ENCODE measurements around the gene NGDN. TPM values are rescaled to one million over a fixed set of nuclear protein-coding genes. Genes with fewer than 3 reads are reported as not detected.
A peak's percentile ranks its signal among the peaks of the same experiment; 100 is the strongest.

NGDN gene
- total and polyA plus RNA-seq, 2 of the 8 experiments (the other 6 are each of a cell fraction or from before 2014, with no cell fraction given): 39.8 to 48.8 TPM

DNA sequence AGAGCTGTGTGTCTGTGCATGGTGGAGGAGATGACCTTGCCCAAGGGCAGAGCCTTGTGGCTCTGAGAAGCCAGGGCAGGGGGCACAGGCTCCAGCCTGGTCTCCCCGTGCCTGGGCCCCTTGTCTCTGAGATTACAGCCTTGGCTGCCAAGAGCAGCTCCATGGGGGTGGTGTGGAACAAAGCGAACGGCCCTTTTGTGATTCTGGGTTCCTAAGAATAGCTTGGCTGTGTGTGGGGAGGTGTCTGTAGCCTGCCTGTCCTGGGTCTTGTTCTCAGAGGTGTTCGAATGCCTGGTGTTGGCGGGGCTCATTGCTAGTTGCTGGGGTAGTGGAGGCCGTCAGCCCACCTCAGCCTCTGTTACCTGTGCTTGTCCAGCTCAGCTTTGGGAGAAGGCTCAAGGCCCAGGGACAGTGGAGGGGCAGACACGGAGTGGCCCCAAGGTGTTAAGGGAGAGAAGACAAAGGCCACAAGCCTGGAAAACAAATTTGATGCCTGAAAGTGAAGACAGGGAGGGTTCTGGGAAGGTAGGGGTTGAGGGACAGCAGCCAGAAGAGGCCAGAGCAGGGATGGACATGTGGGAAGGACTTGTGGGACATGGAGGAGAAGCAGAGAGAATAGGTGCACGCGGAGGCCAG lies 26.7 kb upstream of the NGDN start:
- Histone ChIP-seq H3K23ac (ENCODE audit: insufficient read length) (no peak overlapping the region), H3K79me1 (ENCODE audit: low read depth, low read length) (no peaks in the 10 kb centered on the region), H3K18ac (ENCODE audit: extremely low read depth, low read length) (peak overlapping the region; percentile 75; the same call in 1 of the 2 replicates), H3K79me2 (ENCODE audit: control insufficient read depth in 1 of 2, insufficient read depth in 2 of 2, low read length in 2 of 2) (no peaks in the 10 kb centered on the region), H3K9ac (replicated peaks in 1 of 4; ENCODE audit: extremely low read depth in 1 of 4, low read depth in 3 of 4, low read length in 3 of 4) (no peak overlapping the region), H3K4me3 (ENCODE audit: extremely low read depth in 1 of 4, insufficient read depth in 2 of 4, low read depth in 3 of 4, low read length in 4 of 4) (no peak overlapping the region), H3K27me3 (replicated peaks in 1 of 4; ENCODE audit: control insufficient read depth in 3 of 4, extremely low read depth in 1 of 4, insufficient read depth in 3 of 4, low read length in 3 of 4) (peaks cover 0 to 4% (median 1%) of the 10 kb centered on the region in 4 experiments; a peak in 3 of 7 replicates), H4K20me1 (replicated peaks in 1 of 2; ENCODE audit: control insufficient read depth in 1 of 2, insufficient read depth in 2 of 2, low read length in 2 of 2) (no peaks in the 10 kb centered on the region), H3K23me2 (ENCODE audit: low read depth, low read length) (no peaks in the 10 kb centered on the region; the same call in none of the 2 replicates), H3K4me1 (replicated peaks in 1 of 4; ENCODE audit: control insufficient read depth in 3 of 4, insufficient read depth in 4 of 4, low read length in 3 of 4) (peaks cover 0 to 18% (median 11%) of the 10 kb centered on the region in 4 experiments; a peak in 6 of 7 replicates), H2BK20ac (ENCODE audit: low read length) (no peak overlapping the region), H3K14ac (ENCODE audit: insufficient read length) (no peak overlapping the region), H2AFZ (ENCODE audit: low read length) (0 out of 2 replicates have a peak overlapping the region, but pooled peaks have one; percentile 3), H2BK120ac (replicated peaks; ENCODE audit: low read depth, low read length) (no peak overlapping the region), H3K4ac (replicated peaks; ENCODE audit: insufficient read length, low read depth, low read length) (no peak overlapping the region), H2BK5ac (ENCODE audit: low read depth, low read length) (no peak overlapping the region), H2BK12ac (ENCODE audit: low read depth, low read length) (no peak overlapping the region), H2AK5ac (ENCODE audit: low read depth, low read length) (no peak overlapping the region), H3K9me3 (ENCODE audit: insufficient read depth in 2 of 2, low read depth in 1 of 2, low read length in 1 of 2) (no peaks in the 10 kb centered on the region), H4K91ac (replicated peaks; ENCODE audit: insufficient read length, low read length) (peak overlapping the region; percentile 70), H2BK15ac (ENCODE audit: low read length) (peak overlapping the region; percentile 65; the same call in 1 of the 2 replicates), H4K5ac (ENCODE audit: insufficient read length, low read depth, low read length) (no peak overlapping the region), H3K4me2 (ENCODE audit: insufficient read depth in 1 of 2, low read depth in 2 of 2, low read length in 2 of 2) (peak overlapping the region; percentile 20 to 44; a peak in 3 of 4 replicates), H3K56ac (replicated peaks; ENCODE audit: insufficient read length, low read depth, low read length) (no peak overlapping the region), H3K36me3 (ENCODE audit: control insufficient read depth in 2 of 4, insufficient read depth in 4 of 4, low read length in 3 of 4) (no peaks in the 10 kb centered on the region), H4K8ac (ENCODE audit: extremely low read depth, insufficient read depth, low read length) (no peak overlapping the region), H3K27ac (ENCODE audit: low read depth, low read length) (no peak overlapping the region)
- POLR2A ChIA-PET (ENCODE audit: partially characterized antibody): interaction anchor here (1.2 to 1.9 kb wide), 3 partner anchors 9 to 77 kb away, joined by 3 to 5 read pairs (median 3); no protein-coding TSS in a partner anchor
- FAIRE-seq (no peak), DNase-seq (ENCODE audit: low read depth in 1 of 2, low spot score in 2 of 2) (peak in 1 of 2 experiments; percentile 47)
- WGBS, 2 experiments (ENCODE audit: extremely low coverage in 1 of 2, insufficient coverage in 1 of 2, insufficient read length in 1 of 2, insufficient replicate concordance in 2 of 2, low coverage in 1 of 2, low lambda C conversion rate in 2 of 2, missing lambda C conversion rate in 1 of 2): 76% methylated on average over 9 of the region's 9 CpGs; no CpG with 5 or more reads in 1 of the 2 experiments
- CTCF ChIA-PET (ENCODE audit: partially characterized antibody): interaction anchor here (0.6 to 4.2 kb wide), 8 partner anchors 9 to 117 kb away, joined by 3 to 26 read pairs (median 3); no protein-coding TSS in a partner anchor
- TF ChIP-seq CTBP2 (IDR thresholded peaks at IDR 0.05; ENCODE audit: borderline replicate concordance, insufficient read depth, insufficient read length, low read length) (no peak), EGR1 (IDR thresholded peaks at IDR 0.05; ENCODE audit: borderline replicate concordance, low read depth, low read length) (no peak), RAD21 (IDR thresholded peaks at IDR 0.05 in 1 of 2, conservative IDR thresholded peaks at IDR 0.05 in 1 of 2; ENCODE audit: low read depth in 2 of 2, low read length in 2 of 2) (no peak), PHF8 (conservative IDR thresholded peaks at IDR 0.05; ENCODE audit: low read depth, low read length) (no peak), YY1 (IDR thresholded peaks at IDR 0.05; ENCODE audit: low read depth, low read length) (no peak), BCL11A (IDR thresholded peaks at IDR 0.05; ENCODE audit: low read depth in 2 of 2, low read length in 2 of 2) (no peak), KDM5A (IDR thresholded peaks at IDR 0.05; ENCODE audit: low read length) (no peak), SIRT6 (IDR thresholded peaks at IDR 0.05; ENCODE audit: low read length) (no peak), GTF2F1 (IDR thresholded peaks at IDR 0.05; ENCODE audit: borderline replicate concordance, low read depth, low read length) (no peak), RFX5 (IDR thresholded peaks at IDR 0.05; ENCODE audit: borderline replicate concordance, low read depth, low read length) (no peak), POLR2AphosphoS5 (IDR thresholded peaks at IDR 0.05; ENCODE audit: low read depth, low read length) (no peak)
